ENCODE data around the gene MAGEB6B. TPM values are rescaled to one million over a fixed set of nuclear protein-coding genes. Genes with fewer than 3 reads are reported as not detected.

The MAGEB6B gene
- total RNA-seq, 1 donor from 2014 or later: not detected

GRCh38 chrX:26208012-26208411 lies 47.6 kb downstream of the MAGEB6B start:
- Mint-ChIP-seq H3K4me3 (no peak overlapping the region), H3K27me3 (no peaks in the 10 kb centered on the region), H3K27ac (no peak overlapping the region), H3K9me3 (no peaks in the 10 kb centered on the region), H3K36me3 (no peaks in the 10 kb centered on the region), H3K4me1 (ENCODE audit: unreplicated experiment) (no peaks in the 10 kb centered on the region)
- DNase-seq (ENCODE audit: extremely low spot score, unreplicated experiment): no peak
- no peak for TF ChIP-seq CTCF (conservative IDR thresholded peaks at IDR 0.05)

Other genes starting within 250 kb of the MAGEB6B start
- gene MAGEB18, start 22.3 kb upstream of the MAGEB6B start, total RNA-seq (ENCODE audit: low replicate concordance): not detected in 2 replicates
- gene MAGEB6, start 31.8 kb downstream of the MAGEB6B start, total RNA-seq (ENCODE audit: low replicate concordance): not detected in 2 replicates
- gene MAGEB5, start 55.6 kb downstream of the MAGEB6B start, total RNA-seq (ENCODE audit: low replicate concordance): not detected in 2 replicates

Data from type B pancreatic cell (in vitro differentiated cells).